Neural cell (in vitro differentiated cells): ENCODE results near the gene COLEC12. TPM values are rescaled to one million over a fixed set of nuclear protein-coding genes. Genes with fewer than 3 reads are reported as not detected.
A peak's percentile ranks its signal among the peaks of the same experiment; 100 is the strongest.

Experiments
- H2AFZ ChIP-seq: fragments of 200-600, 300-800 bp; sonication (generic), shearing (Covaris generic); 2 replicates; pipeline ENCODE4 v1.6.0; 2014; ENCODE audit warnings: low read depth, mild to moderate bottlenecking, antibody characterized with exemption, low read length, moderate library complexity
- H3F3A ChIP-seq: fragments of 200-600 bp; shearing (Covaris generic); 2 replicates; pipeline ENCODE4 v1.6.1; 2016; ENCODE audit warnings: mild to moderate bottlenecking, moderate library complexity, mixed read lengths, antibody characterized with exemption, low read length; ENCODE audit not compliant: insufficient read depth, poor library complexity, severe bottlenecking
- H3K27ac ChIP-seq: fragments of 200-600, 300-800 bp; sonication (generic), shearing (Covaris generic); 2 replicates; pipeline ENCODE4 v1.5.1; 2014; ENCODE audit warnings: mild to moderate bottlenecking, low read length, moderate library complexity
- H3K27me3 ChIP-seq: fragments of 300-800, 200-600 bp; sonication (generic), shearing (Covaris generic); 2 replicates; pipeline ENCODE4 v1.6.0; 2014; ENCODE audit warnings: mild to moderate bottlenecking, low read depth, low read length, moderate library complexity; ENCODE audit not compliant: insufficient read depth
- H3K36me3 ChIP-seq: fragments of 300-800, 200-600 bp; sonication (generic), shearing (Covaris generic); 2 replicates; pipeline ENCODE4 v1.5.1; 2014; ENCODE audit warnings: mild to moderate bottlenecking, antibody characterized with exemption, low read length, moderate library complexity; ENCODE audit not compliant: insufficient read depth
- H3K4me2 ChIP-seq: fragments of 300-800, 200-600 bp; sonication (generic), shearing (Covaris generic); 2 replicates; pipeline ENCODE4 v1.6.0; 2014; ENCODE audit warnings: mild to moderate bottlenecking, low read length
- H3K4me3 ChIP-seq: fragments of 300-800, 200-600 bp; sonication (generic), shearing (Covaris generic); 2 replicates; pipeline ENCODE4 v1.5.1; 2014; ENCODE audit warnings: mild to moderate bottlenecking, low read length, moderate library complexity
- H3K79me2 ChIP-seq: fragments of 200-600 bp; shearing (Covaris generic); replicated peaks from 2 replicates; pipeline ENCODE4 v1.6.0; 2014; ENCODE audit warnings: mild to moderate bottlenecking, low read length, moderate library complexity; ENCODE audit not compliant: insufficient read depth
- H3K9ac ChIP-seq: fragments of 300-800, 200-600 bp; sonication (generic), shearing (Covaris generic); 2 replicates; pipeline ENCODE4 v1.6.1; 2016; ENCODE audit warnings: mild to moderate bottlenecking, low read length, mixed read lengths
- H3K9me2 ChIP-seq: fragments of 200-600 bp; shearing (Covaris generic); 2 replicates; pipeline ENCODE4 v1.6.1; 2016; ENCODE audit warnings: mild to moderate bottlenecking, low read length, mixed read lengths; ENCODE audit not compliant: insufficient read depth
- H3K9me3 ChIP-seq: fragments of 200-600, 300-800 bp; sonication (generic), shearing (Covaris generic); 2 replicates; pipeline ENCODE4 v1.6.1; 2016; ENCODE audit warnings: mild to moderate bottlenecking, mixed run types, low read length, moderate library complexity, mixed read lengths
- H4K20me1 ChIP-seq: fragments of 200-600 bp; shearing (Covaris generic); 2 replicates; pipeline ENCODE4 v1.6.1; 2016; ENCODE audit warnings: mild to moderate bottlenecking, mixed run types; ENCODE audit not compliant: insufficient read depth
- CTCF ChIP-seq: fragments of 450-650 bp; IDR thresholded peaks from 2 replicates; pipeline ENCODE4 v1.5.1; 2014; ENCODE audit warnings: antibody characterized with exemption, mild to moderate bottlenecking, moderate library complexity; ENCODE audit not compliant: poor library complexity, severe bottlenecking
- EP300 ChIP-seq: fragments of 450-650 bp; conservative IDR thresholded peaks from 2 replicates; pipeline ENCODE4 v1.6.1; 2014; ENCODE audit warnings: antibody characterized with exemption, mild to moderate bottlenecking, moderate library complexity; ENCODE audit not compliant: poor library complexity, severe bottlenecking
- EZH2 ChIP-seq: fragments of 200-600, 300-800 bp; shearing (Covaris generic), sonication (generic); IDR thresholded peaks from 2 replicates; pipeline ENCODE4 v1.6.1; 2014; ENCODE audit warnings: antibody characterized with exemption, low read length, borderline replicate concordance, mild to moderate bottlenecking; ENCODE audit not compliant: insufficient read depth, poor library complexity, severe bottlenecking
- MXI1 ChIP-seq: fragments of 450-650 bp; conservative IDR thresholded peaks from 2 replicates; pipeline ENCODE4 v1.6.1; 2014; ENCODE audit warnings: antibody characterized with exemption, mild to moderate bottlenecking; ENCODE audit not compliant: poor library complexity, severe bottlenecking
- POLR2AphosphoS5 ChIP-seq: IDR thresholded peaks from 2 replicates; pipeline ENCODE4 v1.6.1; 2012
- RAD21 ChIP-seq: fragments of 450-650 bp; conservative IDR thresholded peaks from 2 replicates; pipeline ENCODE4 v1.6.1; 2014; ENCODE audit warnings: antibody characterized with exemption, mild to moderate bottlenecking, moderate library complexity
- SMC3 ChIP-seq: fragments of 450-650 bp; conservative IDR thresholded peaks from 2 replicates; pipeline ENCODE4 v1.6.1; 2014; ENCODE audit warnings: antibody characterized with exemption, mild to moderate bottlenecking, moderate library complexity; ENCODE audit not compliant: poor library complexity
- TAF1 ChIP-seq: IDR thresholded peaks from 2 replicates; pipeline ENCODE4 v1.6.1; 2012; ENCODE audit warnings: low read depth
- polyA plus RNA-seq: library from polyadenylated mRNA; depleted of rRNA; stranded (reverse); fragments of >200 nt; gene quantifications from 2 replicates; pipeline ENCODE4 v1.2.3, GENCODE V29; 2014
- TF ChIP-seq, protein P1 (sequence below): IDR thresholded peaks from 2 replicates; pipeline ENCODE4 v1.6.1; 2012; ENCODE audit warnings: borderline replicate concordance

The COLEC12 gene
- polyA plus RNA-seq, 1 donor from 2014 or later: 0.42 TPM

- H3K4me2 ChIP-seq: no peak overlapping the region
- no peaks in the 10 kb centered on the region for H3K36me3 ChIP-seq
- peak overlapping the region; percentile 98 for H3K4me3 ChIP-seq
Observed at GRCh38 chr18:269480-270095, 230.9 kb downstream of the COLEC12 start.

DNA sequence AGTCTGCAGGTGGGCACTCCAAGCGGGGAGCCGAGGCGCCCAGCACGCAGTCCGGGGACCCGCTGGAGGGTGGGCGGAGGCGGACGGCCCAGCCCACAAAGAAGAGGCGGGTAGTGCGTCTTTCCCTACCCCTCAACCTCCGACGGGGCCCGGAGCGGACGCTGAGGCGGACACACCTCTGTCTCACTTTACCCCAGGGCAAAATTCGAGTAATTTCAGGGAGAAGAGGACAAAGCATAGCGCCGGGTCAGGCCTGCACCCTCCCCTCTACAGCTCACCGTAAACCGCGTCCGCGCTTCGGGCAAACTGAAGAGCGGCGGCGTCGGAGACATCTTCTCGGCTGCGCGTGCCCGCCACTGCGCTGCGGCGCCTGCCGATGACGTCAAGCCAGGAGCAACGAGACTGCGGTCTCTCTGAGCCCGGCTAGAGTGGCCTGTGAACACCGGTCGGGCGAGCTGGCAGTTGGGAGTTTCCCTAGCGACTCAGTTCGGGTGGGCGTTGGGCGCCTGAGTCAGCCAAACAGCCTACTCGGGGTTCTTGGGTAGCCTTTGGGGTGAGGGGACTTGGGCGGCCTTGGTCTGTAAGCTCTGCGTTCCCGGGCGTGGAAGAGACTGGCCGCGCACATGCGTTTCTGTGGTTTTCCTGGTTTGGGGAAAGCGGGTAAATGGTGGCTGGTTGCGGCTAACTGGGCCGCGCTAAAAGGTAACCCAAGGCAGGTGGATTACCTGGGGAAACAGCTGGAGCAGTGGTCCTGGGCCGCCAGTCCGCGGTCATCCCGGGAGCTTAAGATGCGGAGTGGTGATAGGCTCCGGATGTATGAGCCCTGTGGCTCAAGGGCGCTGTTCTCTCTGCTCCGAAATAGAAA lies 232.6 kb downstream of the COLEC12 start, which contains the start of gene THOC1:
THOC1 (minus strand) TSS at position 360 of the 865 bp plus-strand sequence; CDS start at position 332, 28 bp downstream.
- no peaks in the 10 kb centered on the region for H3K9me3 ChIP-seq
- H3K36me3 ChIP-seq: peaks cover 7% of the 10 kb centered on the region
- peak within 1 kb of the TSS; percentile 99 for H2AFZ ChIP-seq
- H3K27ac ChIP-seq: peak within 1 kb of the TSS; percentile 85
- no peaks in the 10 kb centered on the region for H3F3A ChIP-seq
- no peaks in the 10 kb centered on the region for H3K27me3 ChIP-seq
- H3K4me3 ChIP-seq: peak within 1 kb of the TSS; percentile 98
- peak within 1 kb of the TSS; percentile 95 for H3K4me2 ChIP-seq
- peak within 1 kb of the TSS; percentile 93 for H3K9ac ChIP-seq
- H3K9me2 ChIP-seq: no peaks in the 10 kb centered on the region
- H4K20me1 ChIP-seq: no peaks in the 10 kb centered on the region
- H3K79me2 ChIP-seq: peaks cover 22% of the 10 kb centered on the region
- TF ChIP-seq CTCF (no peak), TAF1 (peak; percentile 96), SMC3 (peak; percentile 50), RAD21 (no peak), MXI1 (peak; percentile 97)
- TF ChIP-seq, protein P1, sequence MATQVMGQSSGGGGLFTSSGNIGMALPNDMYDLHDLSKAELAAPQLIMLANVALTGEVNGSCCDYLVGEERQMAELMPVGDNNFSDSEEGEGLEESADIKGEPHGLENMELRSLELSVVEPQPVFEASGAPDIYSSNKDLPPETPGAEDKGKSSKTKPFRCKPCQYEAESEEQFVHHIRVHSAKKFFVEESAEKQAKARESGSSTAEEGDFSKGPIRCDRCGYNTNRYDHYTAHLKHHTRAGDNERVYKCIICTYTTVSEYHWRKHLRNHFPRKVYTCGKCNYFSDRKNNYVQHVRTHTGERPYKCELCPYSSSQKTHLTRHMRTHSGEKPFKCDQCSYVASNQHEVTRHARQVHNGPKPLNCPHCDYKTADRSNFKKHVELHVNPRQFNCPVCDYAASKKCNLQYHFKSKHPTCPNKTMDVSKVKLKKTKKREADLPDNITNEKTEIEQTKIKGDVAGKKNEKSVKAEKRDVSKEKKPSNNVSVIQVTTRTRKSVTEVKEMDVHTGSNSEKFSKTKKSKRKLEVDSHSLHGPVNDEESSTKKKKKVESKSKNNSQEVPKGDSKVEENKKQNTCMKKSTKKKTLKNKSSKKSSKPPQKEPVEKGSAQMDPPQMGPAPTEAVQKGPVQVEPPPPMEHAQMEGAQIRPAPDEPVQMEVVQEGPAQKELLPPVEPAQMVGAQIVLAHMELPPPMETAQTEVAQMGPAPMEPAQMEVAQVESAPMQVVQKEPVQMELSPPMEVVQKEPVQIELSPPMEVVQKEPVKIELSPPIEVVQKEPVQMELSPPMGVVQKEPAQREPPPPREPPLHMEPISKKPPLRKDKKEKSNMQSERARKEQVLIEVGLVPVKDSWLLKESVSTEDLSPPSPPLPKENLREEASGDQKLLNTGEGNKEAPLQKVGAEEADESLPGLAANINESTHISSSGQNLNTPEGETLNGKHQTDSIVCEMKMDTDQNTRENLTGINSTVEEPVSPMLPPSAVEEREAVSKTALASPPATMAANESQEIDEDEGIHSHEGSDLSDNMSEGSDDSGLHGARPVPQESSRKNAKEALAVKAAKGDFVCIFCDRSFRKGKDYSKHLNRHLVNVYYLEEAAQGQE: peak; percentile 85

More at GRCh38 chr18:269480-270095, 230.9 kb downstream of the COLEC12 start:
- no peaks in the 10 kb centered on the region for H3K9me3 ChIP-seq
- no peaks in the 10 kb centered on the region for H3K9me2 ChIP-seq
- no peaks in the 10 kb centered on the region for H3F3A ChIP-seq
- H3K27ac ChIP-seq: no peak overlapping the region
- no peak overlapping the region for H3K9ac ChIP-seq
- no peaks in the 10 kb centered on the region for H4K20me1 ChIP-seq
- no peaks in the 10 kb centered on the region for H3K27me3 ChIP-seq
- H2AFZ ChIP-seq: no peak overlapping the region
- H3K79me2 ChIP-seq: peaks cover 22% of the 10 kb centered on the region
- TF ChIP-seq EZH2: no peak
- TF ChIP-seq TAF1: no peak
- TF ChIP-seq RAD21: no peak
- TF ChIP-seq, protein P1: no peak
- TF ChIP-seq SMC3: no peak
- TF ChIP-seq EP300: no peak
- TF ChIP-seq POLR2AphosphoS5: no peak
- no peak for TF ChIP-seq MXI1
- TF ChIP-seq CTCF: no peak
